Measurements from ENCODE around the gene PRR12.

Gene PRR12

GRCh38 chr19:49597703-49597974, 6.7 kb downstream of the PRR12 start:
- no peak for FAIRE-seq
- no peak for TF ChIP-seq CTCF (IDR thresholded peaks at IDR 0.05; ENCODE audit: insufficient read depth, missing control alignments)

GRCh38 chr19:49599378-49600295, 8.7 kb downstream of the PRR12 start:
- no peak for TF ChIP-seq CTCF (IDR thresholded peaks at IDR 0.05; ENCODE audit: insufficient read depth, missing control alignments)
- no peak for FAIRE-seq
- no peak for DNase-seq (ENCODE audit: insufficient read length, low spot score)

More at GRCh38 chr19:49597703-49597974, 6.7 kb downstream of the PRR12 start:
- no peak for DNase-seq (ENCODE audit: insufficient read length, low spot score)

- DNase-seq (ENCODE audit: insufficient read length, low spot score) (no peak), FAIRE-seq (no peak)
- no peak for TF ChIP-seq CTCF (IDR thresholded peaks at IDR 0.05; ENCODE audit: insufficient read depth, missing control alignments)
These were observed 10.6 kb downstream of the PRR12 start for GRCh38 chr19:49601482-49602038.

- no peak for FAIRE-seq
- DNase-seq (ENCODE audit: insufficient read length, low spot score): no peak
- TF ChIP-seq CTCF (IDR thresholded peaks at IDR 0.05; ENCODE audit: insufficient read depth, missing control alignments): no peak
These were observed 11.8 kb downstream of the PRR12 start for GRCh38 chr19:49602806-49603205.

GRCh38 chr19:49605605-49606004, 14.6 kb downstream of the PRR12 start:
- TF ChIP-seq CTCF (IDR thresholded peaks at IDR 0.05; ENCODE audit: insufficient read depth, missing control alignments): no peak
- DNase-seq (ENCODE audit: insufficient read length, low spot score) (no peak), FAIRE-seq (no peak)

GRCh38 chr19:49609499-49610092, 18.6 kb downstream of the PRR12 start:
- DNase-seq (ENCODE audit: insufficient read length, low spot score): no peak
- no peak for TF ChIP-seq CTCF (IDR thresholded peaks at IDR 0.05; ENCODE audit: insufficient read depth, missing control alignments)

GRCh38 chr19:49613374-49613773, 22.4 kb downstream of the PRR12 start:
- TF ChIP-seq CTCF (IDR thresholded peaks at IDR 0.05; ENCODE audit: insufficient read depth, missing control alignments): no peak
- no peak for DNase-seq (ENCODE audit: insufficient read length, low spot score)
- no peak for FAIRE-seq

More at GRCh38 chr19:49609499-49610092, 18.6 kb downstream of the PRR12 start:
- FAIRE-seq: no peak

Data from D721Med (cell line).